GM21737 (cell line): ENCODE measurements around the gene BAIAP2.
"Not testable (repeated sequence)": the region's sequence is repeated elsewhere in the genome, so short reads cannot be mapped to it uniquely, and the experiment has no call there.

Source experiments
- ATAC-seq: cut with Tn5 transposase; IDR thresholded peaks from one replicate; pipeline ENCODE4 v1.9.1; 2021; ENCODE audit warnings: mild to moderate bottlenecking, moderate library complexity; ENCODE audit not compliant: unreplicated experiment

Gene BAIAP2

DNA sequence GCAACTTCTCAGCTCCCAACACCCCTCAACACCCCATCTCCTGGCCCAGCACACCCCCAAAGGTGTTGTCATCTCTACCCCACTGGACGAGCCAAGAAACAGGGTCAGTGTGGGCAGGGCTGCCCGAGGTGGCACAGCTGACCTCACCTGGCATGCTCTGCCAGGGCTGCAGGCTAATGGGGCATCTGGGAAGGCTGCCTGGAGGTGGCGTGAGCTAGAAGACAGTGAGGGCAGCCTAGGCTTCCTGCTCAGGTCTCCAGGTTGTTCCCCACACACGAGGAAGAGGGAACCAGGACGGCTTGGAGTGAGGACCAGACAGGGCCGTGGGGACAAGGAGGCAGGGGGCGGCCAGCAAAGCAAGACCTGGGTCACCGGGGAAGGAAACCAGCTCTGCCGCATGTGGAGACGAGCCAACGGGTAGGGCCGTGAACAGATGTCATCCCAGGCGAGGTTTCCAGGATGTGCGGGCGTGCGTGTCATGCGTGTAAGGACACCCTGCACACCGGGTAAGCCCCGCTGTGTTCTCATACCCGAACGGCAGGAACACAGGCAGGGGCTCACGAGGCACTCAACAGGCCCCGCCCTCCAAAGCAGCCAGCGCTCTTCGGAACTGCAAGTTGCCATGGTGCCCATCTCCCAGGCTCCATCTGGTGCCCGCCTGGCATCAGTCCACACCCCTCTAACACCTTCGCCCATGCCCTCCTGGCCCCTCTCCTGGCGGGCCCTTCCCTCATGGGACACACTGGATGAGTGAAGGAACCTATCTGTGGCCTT is 100.7 kb downstream of the BAIAP2 start:
- ATAC-seq, result no peak

DNA sequence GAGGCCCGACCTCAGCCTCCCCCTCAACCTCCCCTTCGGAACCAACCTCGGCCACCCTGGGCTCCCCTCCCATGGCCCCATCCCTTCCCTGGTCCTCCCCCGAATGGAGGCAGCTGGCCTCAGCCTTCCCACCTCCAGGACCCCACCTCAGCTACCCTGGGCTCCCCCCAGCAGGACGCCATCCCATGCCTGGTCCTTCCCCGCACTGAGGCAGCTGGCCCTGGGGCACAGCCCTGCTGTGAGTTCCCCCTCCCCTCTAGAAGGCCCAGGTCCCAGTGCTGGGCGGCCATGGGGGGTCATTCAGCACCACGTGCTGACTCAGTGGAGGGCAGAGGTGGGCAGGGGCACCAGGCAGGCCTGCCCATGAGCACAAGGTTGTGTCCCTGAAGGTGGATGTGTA is 101.4 kb downstream of the BAIAP2 start:
- no peak for ATAC-seq

DNA sequence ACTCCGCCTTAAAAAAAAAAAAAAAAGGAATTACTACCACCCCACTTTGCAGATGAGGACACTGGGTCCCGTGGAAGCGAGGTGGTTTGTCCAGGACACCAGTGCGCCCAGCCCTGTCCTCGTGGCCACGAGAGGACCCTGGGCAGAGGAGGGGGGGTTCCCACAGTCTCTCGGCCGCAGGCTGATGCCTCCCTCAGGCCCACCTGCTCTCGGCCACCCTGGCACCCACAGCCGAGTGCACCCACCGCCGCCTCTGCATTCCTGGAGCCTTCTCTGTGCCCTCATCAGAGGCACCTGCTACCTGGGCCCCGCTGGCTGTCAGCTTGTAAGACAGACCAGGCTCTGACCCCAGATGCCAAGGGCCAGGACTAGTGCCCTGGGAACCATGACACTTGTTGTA is 102.3 kb downstream of the BAIAP2 start:
- ATAC-seq, result no peak

DNA sequence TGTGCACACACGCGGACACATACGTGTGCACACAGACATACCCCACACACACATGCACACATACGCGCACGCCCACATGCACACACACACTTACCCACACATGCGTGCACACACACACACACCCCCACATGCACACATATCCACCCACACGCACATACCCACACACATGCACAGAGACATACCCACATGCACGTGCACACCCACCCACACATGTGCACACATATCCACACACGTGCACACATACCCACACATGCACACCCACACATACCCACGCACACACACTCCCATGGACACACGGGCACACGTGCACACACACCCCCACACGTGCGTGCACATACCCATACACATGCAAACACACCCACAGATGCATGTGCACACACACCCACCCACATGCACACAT is 103.1 kb downstream of the BAIAP2 start:
- ATAC-seq, result no peak

DNA sequence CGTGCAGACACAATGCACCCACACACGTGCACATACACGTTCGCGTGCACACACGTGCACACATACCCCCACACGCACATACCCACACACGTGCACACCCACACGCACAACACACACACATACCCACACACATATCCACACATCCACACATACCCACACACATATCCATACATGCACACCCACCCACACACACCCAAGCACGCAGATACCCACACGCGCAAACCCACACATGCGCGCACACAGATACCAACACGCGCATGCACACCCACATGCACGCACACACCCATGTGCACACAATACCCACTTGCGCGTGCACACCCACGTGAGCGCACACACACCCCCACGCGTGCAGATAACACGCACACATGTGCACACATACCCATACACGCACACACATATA is 103.5 kb downstream of the BAIAP2 start:
- no peak for ATAC-seq

DNA sequence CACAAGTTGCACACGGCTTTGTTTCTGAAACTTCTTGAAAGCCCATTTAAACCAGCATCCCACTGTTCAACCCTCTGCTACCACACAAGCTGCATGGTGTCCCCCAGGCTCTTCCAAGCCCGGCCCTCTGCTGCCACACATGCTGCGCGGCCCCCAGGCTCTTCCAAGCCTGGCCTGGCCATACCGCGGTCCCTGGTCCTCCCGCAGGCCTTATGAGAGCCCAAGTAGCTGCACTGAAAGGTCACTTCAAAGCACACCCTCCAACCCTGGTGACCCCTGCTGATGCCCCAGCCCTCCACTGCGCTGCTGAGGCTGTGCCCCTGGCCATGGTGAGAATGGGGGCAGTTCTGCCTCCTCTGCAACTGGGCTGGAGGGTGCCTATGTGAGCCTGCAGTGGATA is 104.5 kb downstream of the BAIAP2 start:
- no peak for ATAC-seq

DNA sequence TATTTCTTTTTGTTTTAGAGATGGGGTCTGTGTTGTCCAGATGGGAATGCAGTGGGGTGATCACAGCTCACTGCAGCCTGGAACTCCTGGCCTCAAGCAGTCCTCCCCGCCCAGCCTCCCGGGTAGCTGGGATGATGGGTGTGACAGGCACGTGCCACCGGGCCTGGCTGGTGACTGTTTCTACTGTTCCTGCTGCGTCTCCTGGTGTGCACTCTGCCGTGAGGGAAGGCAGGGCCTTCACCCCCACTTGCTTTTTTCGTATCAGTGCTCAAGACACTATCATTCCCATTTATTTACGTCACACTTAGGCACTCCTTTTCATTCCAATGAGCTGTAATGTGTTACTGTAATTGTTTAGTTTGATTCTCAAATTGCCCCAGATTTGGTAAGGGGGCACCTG is 105.1 kb downstream of the BAIAP2 start:
- ATAC-seq, result no peak

DNA sequence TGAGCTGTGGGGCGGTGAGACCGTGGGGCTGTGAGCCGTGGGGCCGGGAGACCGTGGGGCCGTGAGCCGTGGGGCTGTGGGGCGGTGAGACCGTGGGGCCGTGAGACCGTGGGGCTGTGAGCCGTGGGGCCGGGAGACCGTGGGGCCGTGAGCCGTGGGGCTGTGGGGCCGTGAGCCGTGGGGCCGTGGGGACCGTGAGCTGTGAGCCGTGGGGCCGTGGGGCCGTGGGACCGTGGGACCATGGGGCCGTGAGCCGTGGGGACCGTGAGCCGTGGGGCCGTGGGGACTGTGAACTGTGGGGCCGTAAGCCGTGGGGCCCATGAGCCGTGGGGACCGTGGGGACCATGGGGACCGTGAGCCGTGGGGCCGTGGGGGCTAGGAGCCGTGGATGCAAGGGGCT is 105.7 kb downstream of the BAIAP2 start:
- no peak for ATAC-seq

DNA sequence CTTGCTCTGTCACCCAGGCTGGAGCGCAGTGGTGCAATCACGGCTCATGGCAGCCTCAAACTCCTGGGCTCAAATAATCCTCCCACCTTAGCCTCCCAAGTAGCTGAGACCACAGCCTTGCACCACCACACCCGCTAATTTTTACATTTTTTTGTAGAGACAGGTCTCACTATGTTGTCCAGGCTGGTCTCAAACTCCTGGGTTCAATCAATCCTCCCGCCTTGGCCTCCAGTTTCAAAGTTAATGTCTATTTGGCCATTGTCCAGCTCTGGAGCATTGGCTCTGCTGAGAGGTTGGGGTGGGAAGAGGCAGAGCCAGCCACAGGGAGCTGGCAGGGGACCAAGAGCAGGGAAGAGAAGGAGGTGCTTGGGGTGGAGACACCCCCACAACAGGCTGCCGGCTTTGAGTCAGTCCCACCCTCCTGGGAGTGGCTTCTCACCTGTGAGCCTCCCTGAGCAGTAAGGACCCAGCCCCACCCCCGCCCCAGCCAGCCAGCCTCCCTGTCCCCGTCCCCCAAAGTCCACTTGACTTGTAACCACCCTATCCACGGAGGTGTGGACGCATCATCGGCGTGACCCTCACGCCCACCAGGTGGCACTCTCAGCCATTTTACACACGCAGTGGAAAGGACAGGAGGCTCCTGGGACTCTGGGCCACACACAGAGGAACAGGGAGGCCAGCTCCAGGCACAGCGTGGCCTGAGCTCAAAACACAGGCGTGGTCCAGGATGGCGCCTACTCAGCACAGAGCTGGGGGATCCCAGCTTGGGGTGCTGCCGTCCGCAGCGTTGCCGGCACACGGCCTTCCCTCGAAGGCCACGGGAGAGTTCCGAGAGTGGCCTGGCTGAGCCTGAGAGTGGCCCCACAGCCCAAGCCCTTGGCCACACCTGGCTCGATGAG is 107.6 kb downstream of the BAIAP2 start:
- ATAC-seq, result no peak

DNA sequence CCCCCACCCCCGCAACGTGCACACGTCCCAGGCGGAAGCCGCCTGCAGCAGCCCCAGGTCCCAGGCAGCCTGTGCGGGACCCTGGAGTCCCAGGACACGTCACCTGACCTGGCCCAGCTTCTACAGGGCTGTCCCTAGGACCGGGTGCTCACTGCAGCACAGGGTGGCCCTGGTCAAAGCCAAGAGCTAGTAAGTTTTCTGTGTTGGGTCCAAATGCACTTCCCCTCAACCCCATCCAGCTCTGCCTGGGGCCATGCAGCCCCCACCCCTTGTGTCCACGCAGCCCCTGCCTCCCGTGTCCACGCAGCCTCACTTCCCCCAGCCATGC is 108.2 kb downstream of the BAIAP2 start:
- no peak for ATAC-seq

DNA sequence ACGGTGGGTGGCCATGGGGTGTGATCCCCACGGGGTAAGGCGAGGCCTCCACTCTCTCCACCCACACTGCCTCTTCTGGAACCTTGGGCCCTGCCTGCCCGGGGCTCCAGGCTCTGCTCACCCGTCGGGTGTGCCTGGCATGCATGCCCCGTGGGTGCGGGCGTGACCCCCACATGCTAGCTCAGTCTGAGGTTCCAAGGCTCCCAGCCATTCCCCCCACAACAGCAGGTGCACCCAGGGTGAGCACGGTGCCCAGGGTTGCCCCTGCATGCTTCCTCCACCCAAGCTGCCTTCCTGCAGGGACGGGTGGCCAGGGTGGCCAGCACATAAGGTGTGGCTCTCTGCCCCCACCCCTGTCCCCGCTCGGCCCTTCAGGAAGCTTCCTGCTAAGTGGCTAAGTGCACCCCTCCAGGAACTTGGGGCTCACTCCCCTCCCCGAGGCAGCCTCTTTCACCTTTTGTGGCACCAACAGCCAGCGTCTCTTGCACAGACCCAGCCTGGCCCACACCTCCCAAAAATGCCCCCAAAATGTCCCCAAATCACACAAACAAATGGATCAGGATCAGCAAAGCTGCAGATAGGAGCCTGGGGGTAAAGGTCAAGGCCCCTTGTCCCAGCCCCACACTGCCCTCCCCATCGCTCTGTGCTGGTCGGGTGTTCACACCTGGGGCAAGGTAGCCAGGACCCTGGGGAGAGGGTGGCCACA is 108.9 kb downstream of the BAIAP2 start:
- ATAC-seq, result no peak

DNA sequence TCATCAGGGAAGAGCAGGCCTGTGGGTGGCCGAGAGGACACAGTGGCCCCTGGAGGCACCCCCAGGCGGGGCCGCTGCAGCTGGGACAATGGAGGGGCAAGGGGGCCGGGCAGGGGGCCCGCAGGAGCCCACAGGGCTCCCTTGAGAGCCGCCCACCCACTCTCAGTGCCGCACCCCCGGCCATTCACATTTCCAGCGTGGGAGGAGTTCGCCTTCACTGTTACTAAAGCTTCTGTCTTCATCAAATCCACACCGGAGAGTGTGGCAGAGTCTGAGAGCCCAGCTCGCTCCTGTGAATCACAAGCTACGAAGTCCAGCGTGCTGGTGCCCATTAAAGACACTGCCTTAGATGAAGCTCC is 109.5 kb downstream of the BAIAP2 start:
- ATAC-seq, result no peak

DNA sequence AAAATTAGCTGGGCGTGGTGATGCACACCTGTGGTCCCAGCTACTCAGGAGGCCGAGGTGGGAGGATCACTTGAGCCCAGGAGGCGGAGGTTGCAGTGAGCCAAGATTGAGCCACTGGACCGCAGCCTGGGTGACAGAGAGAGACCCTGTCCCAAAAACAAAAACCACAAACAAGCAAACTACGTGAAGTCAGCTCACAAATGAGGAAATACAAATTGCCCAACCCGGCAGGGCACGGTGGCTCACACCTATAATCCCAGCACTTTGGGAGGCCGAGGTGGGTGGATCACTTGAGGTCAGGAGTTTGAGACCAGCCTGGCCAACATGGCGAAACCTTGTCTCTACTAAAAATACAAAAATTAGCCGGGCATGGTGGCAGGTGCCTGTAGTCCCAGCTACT is 111.3 kb downstream of the BAIAP2 start:
- ATAC-seq, result not testable (repeated sequence)

DNA sequence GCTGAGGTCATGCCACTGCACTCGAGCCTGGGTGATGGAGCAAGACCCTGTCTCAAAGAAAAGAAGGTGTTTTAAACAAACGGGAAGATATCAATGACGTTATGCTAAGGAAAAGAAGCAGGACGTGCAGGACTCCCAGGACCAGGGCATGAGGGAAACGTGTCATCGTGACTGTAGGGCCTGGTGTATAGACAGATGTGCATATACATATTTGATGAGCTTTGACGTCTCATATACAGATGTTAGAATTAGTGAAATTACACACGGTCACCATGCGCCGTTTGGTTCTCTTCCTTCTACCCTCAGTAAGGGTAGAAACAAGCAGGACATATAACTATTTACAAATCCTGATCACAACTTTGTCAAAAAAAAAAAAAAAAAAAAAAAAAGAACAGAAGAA is 112.8 kb downstream of the BAIAP2 start:
- ATAC-seq, result no peak

DNA sequence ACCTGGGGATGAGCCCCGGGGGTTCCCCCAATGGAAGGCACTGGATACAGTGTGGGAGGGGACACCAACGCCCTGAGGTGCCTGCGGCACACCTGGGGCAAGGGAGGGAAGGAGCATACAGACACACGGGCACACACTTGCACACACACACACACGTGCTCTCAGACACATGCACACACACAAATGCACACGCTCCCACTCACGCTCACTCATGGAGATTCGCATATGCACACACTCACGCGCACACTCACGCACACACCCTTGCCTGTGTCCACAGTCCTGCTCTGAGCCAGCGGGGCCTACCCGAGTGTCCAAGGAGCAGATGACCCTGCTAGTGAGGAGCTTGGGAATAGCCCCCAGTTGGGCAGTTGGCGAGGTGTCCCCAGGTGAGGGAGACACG is 113.6 kb downstream of the BAIAP2 start:
- ATAC-seq, result no peak

DNA sequence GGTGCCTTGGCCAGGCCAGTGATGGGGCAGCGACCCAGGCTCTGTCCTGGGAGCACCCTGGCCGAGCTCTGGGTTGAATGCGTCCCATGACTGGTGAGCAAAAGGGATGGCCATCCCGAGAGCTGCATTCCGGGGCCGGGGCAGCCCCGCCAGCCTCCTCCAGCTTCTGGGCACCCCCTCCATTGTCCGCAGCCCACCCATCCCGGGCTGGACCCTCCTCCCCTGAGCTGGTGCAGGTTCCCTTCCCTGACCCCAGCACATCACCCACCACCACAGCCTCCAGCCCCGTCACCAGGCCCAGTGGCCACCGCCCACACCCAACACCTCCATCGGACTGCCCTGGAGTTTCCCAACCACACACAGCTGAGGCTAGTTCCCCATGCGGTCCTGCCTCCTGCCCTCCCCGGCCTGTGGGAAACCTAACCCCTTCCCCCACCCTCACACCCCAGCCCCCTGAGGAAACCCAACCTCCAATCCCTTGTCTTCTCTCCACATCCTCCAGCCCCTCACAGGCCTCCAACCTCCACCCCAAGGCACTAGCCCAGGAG is 114.1 kb downstream of the BAIAP2 start:
- no peak for ATAC-seq

DNA sequence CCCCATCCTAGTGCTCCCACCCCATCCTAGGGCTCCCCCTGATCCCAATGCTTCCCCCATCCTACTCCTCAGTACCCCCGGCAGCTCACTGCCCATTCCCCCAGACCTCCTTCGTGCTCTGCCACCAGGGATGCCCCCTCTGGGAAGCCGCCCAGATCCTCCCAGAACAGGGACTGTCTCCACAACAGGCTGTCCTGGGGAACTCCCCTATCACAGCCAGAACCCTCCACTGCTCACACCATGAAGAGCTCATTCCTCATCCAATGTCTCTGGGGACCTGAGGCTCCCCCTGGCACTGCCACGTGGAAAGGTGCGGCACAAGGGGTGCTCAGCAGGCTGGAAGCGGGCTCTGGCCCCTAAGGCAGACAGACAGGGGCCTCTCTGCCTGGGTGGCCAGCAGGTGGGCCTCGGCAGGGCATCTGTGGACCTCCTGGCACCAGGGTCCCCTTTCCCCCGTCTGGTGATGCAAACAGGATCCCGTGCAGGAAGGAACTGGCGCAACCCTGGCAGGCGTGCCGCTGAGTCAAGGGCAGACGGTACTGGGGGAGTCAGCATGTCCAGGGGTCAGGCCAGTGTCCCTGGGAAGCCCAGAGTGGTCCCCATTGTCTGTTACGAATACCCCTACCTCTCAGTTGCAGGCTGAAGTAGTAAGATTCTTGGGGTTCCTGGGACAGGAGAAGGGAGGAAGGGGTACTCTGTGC is 115.6 kb downstream of the BAIAP2 start:
- no peak for ATAC-seq

DNA sequence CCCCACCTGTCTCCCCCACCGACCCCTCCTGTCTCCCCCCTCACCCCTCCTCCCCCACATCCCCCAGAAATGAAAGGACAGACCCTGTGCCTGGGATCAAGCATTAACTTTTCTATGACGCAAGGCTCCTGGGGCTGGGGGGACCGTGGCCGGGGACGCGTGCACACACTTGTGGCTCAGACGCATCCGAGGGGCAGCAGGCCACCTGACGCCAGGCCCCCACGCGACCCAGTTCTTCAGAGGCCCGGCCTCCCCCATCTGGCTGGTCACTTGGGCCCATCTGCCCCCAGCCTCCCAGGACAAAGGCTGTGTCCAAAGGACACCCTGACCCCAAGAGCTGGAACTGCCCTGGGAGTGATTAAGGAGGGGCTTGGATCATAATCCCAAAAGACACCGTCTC is 116.3 kb downstream of the BAIAP2 start:
- ATAC-seq, result no peak

DNA sequence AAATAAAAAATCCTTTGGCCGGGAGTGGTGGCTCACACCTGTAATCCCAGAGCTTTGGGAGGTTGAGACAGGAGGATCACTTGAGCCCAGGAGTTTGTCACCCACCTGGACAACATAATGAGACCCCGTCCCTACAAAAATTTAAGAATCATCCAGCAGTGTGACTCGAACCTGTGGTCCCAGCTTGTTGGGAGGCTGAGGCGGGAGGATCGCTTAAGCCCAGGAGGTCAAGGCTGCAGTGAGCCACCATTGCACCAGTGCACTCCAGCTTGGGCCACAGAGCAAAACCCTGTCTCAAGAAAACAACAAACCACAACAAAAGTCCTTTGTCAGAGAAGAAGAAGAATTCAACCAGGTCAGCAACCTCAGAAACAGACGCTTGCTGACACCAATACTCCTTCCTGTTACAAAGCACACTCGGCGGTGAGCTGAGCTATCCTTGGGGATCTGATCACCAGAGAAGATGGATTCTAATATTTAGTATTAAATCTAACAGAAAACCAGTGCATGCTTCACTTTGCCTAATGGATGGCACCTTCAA is 117.4 kb downstream of the BAIAP2 start:
- no peak for ATAC-seq

DNA sequence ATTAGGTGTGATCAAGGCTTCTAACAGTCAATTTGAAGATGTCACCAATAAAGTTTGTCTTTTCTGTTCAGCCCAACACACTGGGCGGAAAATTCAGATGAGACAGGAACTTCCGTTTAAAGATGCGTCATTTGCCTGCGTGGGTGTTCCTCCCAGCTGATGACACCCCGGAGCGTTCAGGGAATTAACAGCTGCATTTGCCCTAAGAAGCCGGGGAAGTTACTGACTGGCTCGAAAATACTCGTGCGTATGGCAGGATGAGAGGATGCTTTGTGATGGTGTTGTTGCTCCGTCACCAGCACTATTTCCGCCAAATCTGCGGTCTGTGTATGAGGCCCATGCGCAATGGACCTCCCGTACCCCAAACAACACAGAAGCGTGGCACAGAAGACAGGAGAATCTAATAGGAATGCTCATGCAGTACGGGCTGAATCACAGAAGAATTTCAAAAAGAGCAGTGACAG is 118.4 kb downstream of the BAIAP2 start:
- ATAC-seq, result no peak

DNA sequence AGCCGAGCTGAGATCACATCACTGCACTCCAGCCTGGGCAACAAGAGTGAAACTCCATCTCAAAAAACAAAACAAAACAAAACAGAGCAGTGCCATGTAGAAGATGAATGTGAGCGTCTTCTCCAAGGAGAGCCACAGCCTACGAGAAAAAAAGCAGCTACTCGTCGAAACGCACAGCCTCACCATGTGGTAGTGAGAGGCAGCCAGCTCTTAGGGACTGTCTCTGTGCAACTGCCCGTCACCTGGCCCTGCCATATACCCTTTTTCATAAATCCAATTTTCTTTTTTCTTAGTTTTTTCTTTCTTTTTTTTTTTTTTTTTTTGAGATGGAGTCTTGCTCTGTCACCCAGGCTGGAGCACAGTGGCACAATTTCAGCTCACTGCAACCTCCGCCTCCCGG is 119.1 kb downstream of the BAIAP2 start:
- ATAC-seq, result not testable (repeated sequence)
